Measurements from ENCODE around the gene FOXP2.
"Not testable (repeated sequence)": the region's sequence is repeated elsewhere in the genome, so short reads cannot be mapped to it uniquely, and the experiment has no call there.

DNA sequence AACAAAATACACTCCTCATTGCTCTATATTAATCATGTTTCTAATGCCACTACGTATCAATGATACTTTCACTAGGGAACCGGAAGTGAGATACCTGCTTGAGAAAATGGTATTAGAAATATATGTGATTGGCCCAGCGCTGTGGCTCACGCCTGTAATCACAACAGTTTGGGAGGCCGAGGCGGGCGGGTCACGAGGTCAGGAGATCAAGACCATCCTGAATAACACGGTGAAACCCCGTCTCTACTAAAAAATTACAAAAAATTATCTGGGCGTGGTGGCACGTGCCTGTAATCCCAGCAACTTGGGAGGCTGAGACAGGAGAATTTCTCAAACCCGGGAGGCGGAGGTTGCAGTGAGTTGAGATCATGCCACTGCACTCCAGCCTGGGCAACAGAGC is 132.7 kb downstream of the FOXP2 start:
- TF ChIP-seq, protein P1, sequence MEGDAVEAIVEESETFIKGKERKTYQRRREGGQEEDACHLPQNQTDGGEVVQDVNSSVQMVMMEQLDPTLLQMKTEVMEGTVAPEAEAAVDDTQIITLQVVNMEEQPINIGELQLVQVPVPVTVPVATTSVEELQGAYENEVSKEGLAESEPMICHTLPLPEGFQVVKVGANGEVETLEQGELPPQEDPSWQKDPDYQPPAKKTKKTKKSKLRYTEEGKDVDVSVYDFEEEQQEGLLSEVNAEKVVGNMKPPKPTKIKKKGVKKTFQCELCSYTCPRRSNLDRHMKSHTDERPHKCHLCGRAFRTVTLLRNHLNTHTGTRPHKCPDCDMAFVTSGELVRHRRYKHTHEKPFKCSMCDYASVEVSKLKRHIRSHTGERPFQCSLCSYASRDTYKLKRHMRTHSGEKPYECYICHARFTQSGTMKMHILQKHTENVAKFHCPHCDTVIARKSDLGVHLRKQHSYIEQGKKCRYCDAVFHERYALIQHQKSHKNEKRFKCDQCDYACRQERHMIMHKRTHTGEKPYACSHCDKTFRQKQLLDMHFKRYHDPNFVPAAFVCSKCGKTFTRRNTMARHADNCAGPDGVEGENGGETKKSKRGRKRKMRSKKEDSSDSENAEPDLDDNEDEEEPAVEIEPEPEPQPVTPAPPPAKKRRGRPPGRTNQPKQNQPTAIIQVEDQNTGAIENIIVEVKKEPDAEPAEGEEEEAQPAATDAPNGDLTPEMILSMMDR (IDR thresholded peaks at IDR 0.05), result not testable (repeated sequence)
- not testable (repeated sequence) for TF ChIP-seq POLR2A, POLR2AphosphoS5 (IDR thresholded peaks at IDR 0.05)

Measured in gastroesophageal sphincter (tissue), 3 donors.